ENCODE results near the gene SLC39A13.

The SLC39A13 gene

GRCh38 chr11:47425611-47426010, 17.2 kb downstream of the SLC39A13 start:
- H3K27me3 ChIP-seq (ENCODE audit: insufficient read depth, poor library complexity, severe bottlenecking), result no peaks in the 10 kb centered on the region
- H3K4me3 ChIP-seq (replicated peaks; ENCODE audit: insufficient read depth, low read length), result peak overlapping the region; percentile 97
- peak overlapping the region; percentile 99 for H3K27ac ChIP-seq (replicated peaks)
- DNase-seq (ENCODE audit: low read depth in 1 of 2, low spot score in 1 of 2), result no peak
- TF ChIP-seq POLR2AphosphoS5 (IDR thresholded peaks at IDR 0.05; ENCODE audit: low read depth) (no peak), GABPA (IDR thresholded peaks at IDR 0.05; ENCODE audit: low read depth) (no peak), SPI1 (IDR thresholded peaks at IDR 0.05; ENCODE audit: borderline replicate concordance, low read depth) (no peak), CTCF (IDR thresholded peaks at IDR 0.05; ENCODE audit: insufficient read depth, low read length) (no peak), REST (IDR thresholded peaks at IDR 0.05; ENCODE audit: insufficient replicate concordance, low read depth) (no peak)

GRCh38 chr11:47426062-47426956, 17.9 kb downstream of the SLC39A13 start, which contains the start of gene PSMC3:
TSS of gene PSMC3 (minus strand) at chr11:47426439. CDS start at chr11:47426279, 160 bp downstream.
- H3K27me3 ChIP-seq (ENCODE audit: insufficient read depth, poor library complexity, severe bottlenecking), result no peaks in the 10 kb centered on the region
- TF ChIP-seq CTCF (IDR thresholded peaks at IDR 0.05; ENCODE audit: insufficient read depth, low read length) (no peak), SPI1 (IDR thresholded peaks at IDR 0.05; ENCODE audit: borderline replicate concordance, low read depth) (no peak), POLR2AphosphoS5 (IDR thresholded peaks at IDR 0.05; ENCODE audit: low read depth) (peak; percentile 83; the same call in 1 of the 2 replicates), GABPA (IDR thresholded peaks at IDR 0.05; ENCODE audit: low read depth) (peak; percentile 82), REST (IDR thresholded peaks at IDR 0.05; ENCODE audit: insufficient replicate concordance, low read depth) (peak; percentile 77)
- peak within 1 kb of the TSS; percentile 97 for H3K4me3 ChIP-seq (replicated peaks; ENCODE audit: insufficient read depth, low read length)
- DNase-seq (ENCODE audit: low read depth in 1 of 2, low spot score in 1 of 2), result peak; percentile 80 to 97
- peak within 1 kb of the TSS; percentile 99 for H3K27ac ChIP-seq (replicated peaks)

- Histone ChIP-seq H3K4me3 (replicated peaks; ENCODE audit: insufficient read depth, low read length) (no peak overlapping the region), H3K27ac (replicated peaks) (no peak overlapping the region), H3K27me3 (ENCODE audit: insufficient read depth, poor library complexity, severe bottlenecking) (no peaks in the 10 kb centered on the region)
- DNase-seq (ENCODE audit: low read depth in 1 of 2, low spot score in 1 of 2), result no peak
- TF ChIP-seq SPI1 (IDR thresholded peaks at IDR 0.05; ENCODE audit: borderline replicate concordance, low read depth) (no peak), GABPA (IDR thresholded peaks at IDR 0.05; ENCODE audit: low read depth) (no peak), POLR2AphosphoS5 (IDR thresholded peaks at IDR 0.05; ENCODE audit: low read depth) (no peak)
These were observed 22.1 kb downstream of the SLC39A13 start for GRCh38 chr11:47430524-47430923.

- no peak for DNase-seq (ENCODE audit: low read depth in 1 of 2, low spot score in 1 of 2)
- H3K27ac ChIP-seq (replicated peaks), result no peak overlapping the region
- no peaks in the 10 kb centered on the region for H3K27me3 ChIP-seq (ENCODE audit: insufficient read depth, poor library complexity, severe bottlenecking)
- H3K4me3 ChIP-seq (replicated peaks; ENCODE audit: insufficient read depth, low read length), result no peak overlapping the region
- no peak for TF ChIP-seq SPI1 (IDR thresholded peaks at IDR 0.05; ENCODE audit: borderline replicate concordance, low read depth)
- no peak for TF ChIP-seq CTCF (IDR thresholded peaks at IDR 0.05; ENCODE audit: insufficient read depth, low read length)
- no peak for TF ChIP-seq GABPA (IDR thresholded peaks at IDR 0.05; ENCODE audit: low read depth)
- TF ChIP-seq REST (IDR thresholded peaks at IDR 0.05; ENCODE audit: insufficient replicate concordance, low read depth), result no peak
- no peak for TF ChIP-seq POLR2AphosphoS5 (IDR thresholded peaks at IDR 0.05; ENCODE audit: low read depth)
These were observed 23.1 kb downstream of the SLC39A13 start for GRCh38 chr11:47431356-47432083.

All from HL-60 (cell line).